ENCODE measurements around the gene TIMM44.

The TIMM44 gene, protein sequence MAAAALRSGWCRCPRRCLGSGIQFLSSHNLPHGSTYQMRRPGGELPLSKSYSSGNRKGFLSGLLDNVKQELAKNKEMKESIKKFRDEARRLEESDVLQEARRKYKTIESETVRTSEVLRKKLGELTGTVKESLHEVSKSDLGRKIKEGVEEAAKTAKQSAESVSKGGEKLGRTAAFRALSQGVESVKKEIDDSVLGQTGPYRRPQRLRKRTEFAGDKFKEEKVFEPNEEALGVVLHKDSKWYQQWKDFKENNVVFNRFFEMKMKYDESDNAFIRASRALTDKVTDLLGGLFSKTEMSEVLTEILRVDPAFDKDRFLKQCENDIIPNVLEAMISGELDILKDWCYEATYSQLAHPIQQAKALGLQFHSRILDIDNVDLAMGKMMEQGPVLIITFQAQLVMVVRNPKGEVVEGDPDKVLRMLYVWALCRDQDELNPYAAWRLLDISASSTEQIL

DNA sequence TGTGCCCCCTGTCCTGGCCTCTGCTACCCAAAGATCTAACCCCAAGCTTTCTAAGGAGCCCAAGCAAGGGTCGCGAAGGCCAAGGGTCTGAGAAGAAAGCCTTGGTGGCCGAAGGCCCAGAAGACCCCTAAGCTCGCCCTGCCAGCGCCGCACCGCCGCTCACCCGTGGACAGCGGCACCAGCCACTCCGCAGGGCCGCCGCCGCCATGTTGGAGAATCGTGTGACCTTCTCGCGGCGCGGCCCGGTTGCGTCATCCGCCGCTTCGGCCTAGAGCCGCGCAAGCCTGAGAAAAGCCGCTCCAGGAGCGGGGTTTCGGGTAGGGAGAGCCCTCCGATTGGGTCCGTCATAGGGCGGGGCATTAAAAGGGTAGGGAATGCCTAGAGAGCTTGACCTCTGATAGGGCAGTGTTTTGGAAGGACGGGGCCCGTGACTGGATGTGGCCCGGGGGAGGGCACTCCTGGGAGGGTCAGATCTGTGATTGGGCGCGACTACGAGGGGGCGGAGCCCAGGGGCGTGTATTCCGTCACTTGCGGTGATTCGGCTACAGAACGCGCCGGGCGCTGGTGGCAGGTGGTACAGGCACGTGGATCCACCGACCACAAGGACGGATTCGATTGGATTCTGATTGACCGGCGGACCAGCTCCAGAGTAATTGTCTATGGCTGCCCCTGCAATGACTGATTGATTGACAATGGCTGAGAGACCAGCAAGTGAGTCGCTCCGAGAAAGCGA, at the start of gene TIMM44:
TSS of gene TIMM44 (minus strand) at position 223 of the 733 bp plus-strand sequence. CDS start at position 208, 15 bp downstream.
- peak; percentile 97 for DNase-seq

DNA sequence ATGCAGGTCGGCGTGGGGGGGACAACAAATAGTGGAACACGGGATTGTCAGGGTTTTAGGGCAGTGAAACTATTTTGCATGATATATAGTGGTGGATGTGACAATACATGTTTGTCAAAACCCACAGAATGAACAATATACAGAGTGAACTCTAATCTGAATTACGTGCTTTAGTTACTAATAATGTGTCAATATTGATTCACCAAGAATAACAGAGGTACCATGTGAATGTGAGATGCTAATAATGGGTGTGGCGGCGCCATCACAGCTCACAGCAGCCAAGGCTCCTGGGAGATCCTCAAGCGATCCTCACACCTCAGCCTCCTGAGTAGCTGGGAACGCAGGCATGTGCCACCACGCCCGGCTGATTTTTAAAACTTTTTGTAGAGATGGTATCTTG, 49.1 kb upstream of the TIMM44 start:
- no peak for DNase-seq

DNA sequence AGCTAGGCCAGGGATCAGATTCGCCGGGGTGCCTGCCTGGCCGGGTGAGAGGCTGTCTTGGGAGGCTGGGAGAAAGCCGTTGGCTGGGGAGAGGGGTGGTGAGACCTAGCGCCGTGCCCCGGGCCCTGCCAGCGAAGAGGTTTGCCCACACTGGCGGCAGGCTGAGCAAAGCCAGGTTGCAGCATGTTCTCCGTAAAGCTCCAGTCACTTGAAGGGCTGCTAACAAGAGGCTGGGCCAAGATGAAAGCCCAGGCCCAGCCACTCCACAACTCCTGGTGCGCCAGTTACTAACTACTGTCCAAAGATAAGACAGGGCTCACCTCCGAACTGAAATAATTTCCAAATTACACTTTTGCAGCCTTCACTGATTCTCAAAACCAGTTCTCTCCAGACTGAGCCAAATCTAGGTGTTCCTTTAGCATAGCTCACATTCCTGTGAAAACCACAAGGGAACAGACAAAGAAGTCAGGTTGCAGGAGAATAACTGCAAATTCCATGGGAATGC, 45.7 kb upstream of the TIMM44 start:
- DNase-seq: no peak

DNA sequence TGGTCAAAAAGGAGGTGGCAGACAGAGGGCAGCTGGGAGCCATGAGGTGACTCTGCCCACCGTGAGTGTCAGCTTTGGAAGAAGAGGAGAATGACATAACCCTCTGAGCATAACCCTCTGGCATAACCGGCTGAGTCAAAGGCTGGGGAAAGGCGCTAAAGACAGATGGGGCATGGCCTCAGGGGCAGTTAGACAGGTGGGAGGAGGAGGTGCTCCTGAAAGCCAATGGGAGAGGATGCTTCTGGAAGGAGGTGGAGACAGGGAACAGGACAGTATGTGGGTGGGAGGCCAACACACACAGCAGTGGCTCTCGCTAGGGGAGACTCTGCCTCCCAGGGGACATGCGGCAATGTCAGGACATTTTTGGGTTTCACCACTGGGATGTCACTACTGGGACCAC, 44.8 kb upstream of the TIMM44 start:
- DNase-seq: no peak

DNA sequence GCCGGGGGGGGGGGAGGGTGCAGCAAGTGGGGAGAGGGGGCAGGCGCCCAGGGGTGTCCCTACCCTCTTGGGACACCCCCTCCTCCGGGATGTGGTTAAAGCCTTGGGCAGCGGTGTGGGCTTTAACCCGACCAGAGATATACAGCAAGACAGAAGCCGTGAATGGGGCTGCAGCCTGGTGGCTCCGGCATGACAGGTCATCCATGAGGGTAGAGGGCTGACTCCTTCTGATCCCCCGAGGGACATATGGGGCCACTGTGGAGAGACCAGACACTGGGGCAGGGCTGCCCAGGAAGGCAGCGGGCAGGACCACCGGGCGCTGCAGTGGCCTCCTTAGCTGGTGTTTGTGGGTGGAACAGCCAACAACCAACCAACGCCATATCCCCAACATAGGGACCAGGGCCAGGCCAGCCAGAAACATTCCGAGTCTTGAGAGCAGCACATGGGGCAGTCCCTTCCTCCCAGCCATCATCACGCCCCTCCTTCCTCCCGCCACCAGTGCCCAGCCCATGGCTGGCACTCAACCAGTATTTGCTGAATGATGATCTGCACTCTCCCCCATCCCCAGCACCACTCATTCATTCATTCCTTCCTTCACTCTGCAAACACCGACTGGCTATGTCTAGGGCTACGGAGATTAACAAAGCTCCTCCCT, 43.8 kb upstream of the TIMM44 start:
- DNase-seq: no peak

DNA sequence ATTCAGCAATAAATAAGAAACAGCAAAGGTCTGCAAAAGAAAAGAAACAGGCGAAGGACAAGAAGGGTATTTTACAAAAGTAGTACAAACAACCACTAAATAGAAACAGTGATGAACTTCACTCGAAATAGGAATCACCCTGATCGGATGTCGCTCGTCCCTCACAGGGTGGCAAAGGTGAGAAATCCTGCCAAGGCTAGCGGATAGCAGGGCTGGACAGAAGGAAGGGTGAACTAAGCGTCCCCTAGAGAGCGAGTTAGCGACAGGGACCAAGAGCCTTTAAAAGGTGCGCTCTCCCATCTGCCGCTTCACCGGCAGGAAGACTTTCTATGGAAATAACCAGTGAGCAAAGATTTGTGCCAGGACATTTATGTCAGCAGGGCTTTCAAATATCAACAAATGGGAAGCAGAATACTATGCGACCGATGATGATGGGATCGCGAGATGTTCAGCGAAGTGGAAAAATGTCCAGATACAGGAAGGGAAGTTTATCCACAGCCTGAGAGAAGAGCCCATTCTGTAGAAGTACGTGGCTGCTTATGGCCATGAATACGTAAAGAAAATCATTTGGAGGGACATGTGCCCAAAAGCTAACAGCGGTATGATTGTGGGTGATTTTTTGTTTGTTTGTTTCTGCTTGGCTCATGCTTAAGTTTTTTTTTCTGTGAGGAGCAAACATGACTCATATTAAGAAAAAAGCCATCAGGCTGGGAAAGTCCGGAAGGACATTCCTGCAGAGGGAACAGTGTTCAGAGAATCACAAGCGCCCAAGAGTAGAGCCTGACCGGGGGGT, 43.1 kb upstream of the TIMM44 start:
- no peak for DNase-seq

DNA sequence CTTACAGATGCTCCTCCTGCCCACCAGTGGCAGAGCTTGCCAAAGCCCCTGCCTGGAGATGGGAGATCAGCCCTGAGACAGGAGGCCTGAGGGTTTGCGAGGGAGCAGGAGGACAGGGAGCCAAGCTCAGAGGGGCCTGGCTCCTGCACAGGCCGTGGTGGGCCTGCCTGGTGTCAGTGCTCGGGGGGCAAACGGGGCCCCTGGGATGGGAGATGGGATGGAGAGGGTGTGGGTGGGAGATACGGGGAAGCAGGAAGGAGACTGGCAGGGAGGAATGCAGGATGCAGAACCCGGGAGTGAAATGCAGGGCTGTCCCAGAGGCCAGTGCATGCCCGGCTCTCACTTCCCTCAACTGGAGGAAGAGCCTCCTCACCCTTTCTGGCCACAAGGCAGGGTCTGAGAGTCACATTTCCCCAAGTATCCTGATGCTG, 42.0 kb upstream of the TIMM44 start:
- no peak for DNase-seq

DNA sequence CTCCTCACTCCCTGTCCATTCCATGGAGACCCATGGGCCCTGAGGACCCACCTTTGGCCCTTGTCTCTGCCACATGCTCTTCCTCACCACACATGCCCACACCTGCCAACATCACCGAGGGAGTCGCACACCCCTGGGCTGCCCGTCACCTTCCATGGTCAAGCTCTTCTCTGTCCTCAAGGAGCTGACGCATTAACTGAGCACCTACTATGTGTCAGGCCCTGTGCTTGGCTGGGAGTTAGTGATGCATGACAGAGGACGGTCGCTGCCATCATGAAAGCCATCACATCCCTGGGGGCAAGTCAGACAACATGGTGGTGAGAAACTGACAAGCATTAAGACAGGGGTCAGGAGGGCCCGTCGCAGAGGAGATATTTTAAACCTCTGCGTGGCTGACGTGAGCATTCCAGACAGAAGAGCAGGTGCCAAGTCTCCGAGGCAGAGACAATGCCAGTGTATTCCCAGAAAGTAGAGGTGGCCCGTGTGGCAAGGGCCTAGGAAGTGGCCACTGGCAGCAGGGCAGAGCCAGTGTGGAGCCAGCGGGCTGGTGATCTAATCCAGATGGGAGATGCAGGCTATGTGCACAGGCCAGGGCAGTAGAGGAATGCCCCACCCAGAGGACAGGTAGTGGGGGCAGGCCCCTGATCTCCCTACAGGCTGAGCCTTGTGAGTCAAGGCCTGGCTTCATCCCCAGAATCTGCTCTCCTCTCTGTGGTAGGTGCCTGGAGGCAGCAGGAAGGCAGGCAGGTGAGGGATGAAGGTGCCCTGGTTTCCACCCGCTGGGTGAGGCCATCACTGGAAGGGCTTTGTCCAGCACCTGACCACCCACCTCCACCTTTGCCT, 40.8 kb upstream of the TIMM44 start:
- DNase-seq: no peak

DNA sequence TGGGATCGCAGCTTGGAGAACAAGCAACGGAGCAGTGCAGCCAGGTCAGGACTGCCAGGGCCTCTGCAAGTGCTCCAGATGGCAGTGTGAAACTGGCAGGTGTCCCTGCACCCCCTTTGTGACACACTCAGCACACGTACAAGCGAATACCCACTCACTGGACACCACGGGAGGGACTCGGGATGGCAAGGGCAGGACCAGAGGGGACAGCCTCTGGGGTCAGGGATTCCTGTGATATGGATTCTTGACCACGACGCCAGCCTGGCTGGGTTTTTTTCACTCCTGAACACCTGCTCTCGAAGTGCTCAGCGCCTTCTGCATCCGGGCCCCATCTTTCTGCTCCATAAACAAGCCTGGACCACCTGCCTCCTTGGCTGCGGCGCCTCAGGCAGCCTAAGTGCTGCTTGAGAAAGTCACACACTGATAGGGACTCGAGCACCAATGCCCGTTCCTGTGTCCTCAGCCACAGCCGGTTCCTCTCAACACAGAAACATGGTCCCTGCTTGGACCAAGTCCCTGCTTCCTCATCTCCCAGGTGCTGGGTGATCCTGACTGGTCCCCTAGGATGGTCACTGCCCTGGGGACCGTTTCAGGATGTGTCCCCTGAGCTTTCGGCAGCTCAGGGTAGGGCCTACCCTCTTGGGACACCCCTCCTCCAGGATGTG, 40.0 kb upstream of the TIMM44 start:
- no peak for DNase-seq

DNA sequence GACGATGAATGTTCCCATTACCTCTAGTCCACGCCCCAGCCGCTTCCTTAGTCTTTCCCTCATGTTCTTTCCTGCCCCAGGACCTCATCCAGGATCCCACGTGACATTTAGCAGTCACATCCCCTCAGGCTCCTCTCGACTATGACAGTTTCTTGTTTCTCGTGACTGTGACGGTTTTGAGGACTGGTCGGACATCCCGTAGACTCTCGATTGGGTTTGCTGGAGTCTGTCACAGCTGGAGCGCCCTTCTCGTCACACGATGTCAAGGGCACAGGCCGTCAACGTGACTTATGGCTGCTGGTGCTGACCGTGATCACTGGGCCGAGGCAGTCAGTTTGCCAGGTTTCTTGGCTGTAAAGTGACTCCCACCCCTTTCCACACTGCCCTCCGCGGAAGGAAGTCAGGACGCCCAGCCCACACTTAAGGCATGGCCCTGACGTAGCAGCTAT, 39.2 kb upstream of the TIMM44 start:
- no peak for DNase-seq

DNA sequence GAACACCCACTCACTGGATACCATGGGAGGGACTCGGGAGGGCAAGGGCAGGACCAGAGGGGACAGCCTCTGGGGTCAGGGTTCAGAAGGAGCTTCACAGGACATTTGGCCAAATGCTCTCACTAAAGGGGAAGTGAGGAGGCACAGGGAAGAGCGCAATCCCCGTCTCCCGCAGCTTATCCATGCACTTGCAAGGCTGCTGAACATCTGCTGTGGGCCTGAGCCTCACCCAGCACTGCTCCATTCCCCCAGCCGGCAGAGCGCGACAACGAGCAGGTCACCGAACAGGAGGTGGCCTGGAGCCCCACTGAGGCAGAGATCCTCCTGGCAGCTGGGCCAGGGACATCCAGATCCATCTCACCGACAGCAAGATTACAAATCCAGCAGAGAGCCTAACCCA, 38.6 kb upstream of the TIMM44 start:
- no peak for DNase-seq

DNA sequence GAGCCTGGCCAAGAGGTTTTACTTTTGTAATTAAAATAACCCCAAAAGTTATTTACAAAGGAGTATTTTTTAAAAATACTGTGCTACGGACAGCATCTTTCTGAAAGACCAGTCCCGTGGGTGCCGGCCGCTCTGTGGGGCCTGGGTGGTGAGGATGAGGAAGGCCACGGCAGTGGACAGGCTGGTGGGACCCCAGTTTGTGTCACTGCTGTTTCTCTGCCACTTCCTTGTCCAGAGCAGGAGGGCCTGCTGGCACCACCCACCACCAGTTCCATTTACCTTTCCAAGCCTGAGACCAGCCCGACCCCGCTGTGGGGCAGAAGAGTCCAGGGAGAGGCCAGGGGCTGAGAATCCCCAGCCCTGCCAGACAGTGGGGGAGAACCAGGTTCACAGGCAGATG, 38.2 kb upstream of the TIMM44 start:
- no peak for DNase-seq

DNA sequence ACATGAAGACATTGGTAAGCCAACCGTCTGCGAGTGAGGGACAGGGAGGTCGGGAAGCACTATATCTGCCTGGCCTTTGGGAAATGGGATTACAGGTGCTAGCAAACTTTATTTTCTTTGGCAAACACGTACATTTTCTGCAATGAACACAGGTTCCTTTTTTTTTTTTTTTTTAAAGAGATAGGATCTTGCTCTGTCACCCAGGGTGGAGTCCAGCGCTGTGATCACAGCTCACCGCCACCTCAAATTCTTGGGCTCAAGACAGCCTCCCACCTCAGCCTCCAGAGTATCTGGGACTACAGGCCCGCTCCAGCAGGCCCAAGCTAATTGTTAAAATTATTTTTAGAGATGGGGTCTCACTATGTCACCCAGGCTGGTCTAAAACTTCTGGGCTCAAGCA, 37.7 kb upstream of the TIMM44 start:
- no peak for DNase-seq

DNA sequence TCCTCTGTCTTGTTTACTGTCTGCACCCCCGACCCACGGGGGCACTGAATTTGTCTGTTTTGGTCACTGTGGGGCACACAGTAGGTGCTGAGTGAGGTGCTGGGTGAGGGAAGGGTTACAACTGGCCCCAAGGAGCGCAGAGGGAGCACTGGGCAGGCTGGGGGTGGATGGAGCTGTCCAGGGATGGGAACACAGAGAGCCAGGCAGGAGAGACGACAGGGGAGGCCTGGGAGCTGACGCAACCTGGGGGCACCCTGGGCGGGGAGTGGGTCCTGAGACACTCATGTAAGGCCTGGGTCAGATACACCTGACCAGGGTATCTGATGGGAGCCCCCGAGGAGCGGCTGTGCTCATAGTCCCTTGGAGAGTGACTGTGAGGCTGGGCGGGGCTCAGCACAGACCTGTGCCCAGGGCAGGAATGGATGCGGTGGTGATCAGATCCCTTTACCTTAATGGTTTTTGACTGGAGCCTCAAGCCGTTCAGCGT, 37.2 kb upstream of the TIMM44 start:
- DNase-seq: no peak

DNA sequence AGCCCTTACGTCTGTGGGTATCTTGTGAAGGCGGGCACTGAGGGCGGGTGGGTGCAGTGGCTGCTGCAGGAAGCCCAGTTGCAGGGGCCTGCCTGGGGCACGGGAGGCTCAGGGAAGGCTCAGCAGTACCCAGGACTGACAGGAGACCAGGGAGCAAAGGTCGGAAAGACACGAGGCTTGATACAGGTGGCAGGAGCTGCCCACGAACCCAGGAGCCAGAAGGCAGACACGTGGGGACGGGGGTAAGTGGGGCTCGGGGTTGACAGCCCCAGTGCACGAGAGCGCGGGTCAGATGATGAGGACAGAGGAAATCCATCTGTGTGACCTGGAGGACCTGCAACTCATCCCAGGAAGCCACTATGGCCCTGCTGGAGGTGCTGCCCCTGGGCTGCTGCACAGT, 36.7 kb upstream of the TIMM44 start:
- DNase-seq: no peak

DNA sequence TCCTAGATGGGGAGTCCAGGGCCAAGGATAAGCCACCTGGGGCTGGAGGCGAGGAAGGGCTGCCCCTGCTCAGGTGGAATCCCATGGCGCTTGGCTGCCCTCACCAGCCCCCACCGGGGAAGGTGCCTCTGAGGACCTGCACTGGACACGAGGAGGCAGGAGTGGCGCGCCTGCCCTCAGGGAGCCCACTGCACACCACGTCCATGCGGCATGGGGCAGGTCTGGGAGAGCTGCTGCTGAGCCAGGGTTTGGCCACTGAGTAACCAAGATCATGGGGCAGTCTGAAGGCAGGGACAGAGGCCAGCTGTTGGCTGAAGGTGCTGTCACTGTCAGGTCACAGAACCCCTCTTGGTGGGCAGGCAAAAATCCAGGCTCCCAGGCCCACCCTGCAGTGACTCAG, 36.1 kb upstream of the TIMM44 start:
- no peak for DNase-seq

DNA sequence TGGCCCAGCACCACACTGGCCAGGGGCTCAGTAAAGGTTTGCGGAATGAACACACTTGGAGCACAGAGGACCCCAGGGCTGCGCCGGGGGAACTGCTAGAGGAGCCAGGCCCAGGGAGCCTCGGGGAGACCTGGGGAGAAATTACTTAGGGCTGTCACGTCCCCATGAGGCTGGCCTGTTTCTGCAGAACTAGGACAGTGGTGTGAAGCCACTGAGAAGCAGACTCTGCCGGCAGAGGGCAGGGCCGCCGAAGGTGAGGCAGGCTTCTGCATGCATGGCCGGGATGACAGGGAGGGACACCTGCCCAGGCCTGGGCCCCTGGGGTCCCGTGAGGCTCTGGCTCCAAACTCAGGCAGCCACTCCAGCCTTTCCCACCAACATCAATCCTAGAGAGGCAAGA, 35.5 kb upstream of the TIMM44 start:
- no peak for DNase-seq

DNA sequence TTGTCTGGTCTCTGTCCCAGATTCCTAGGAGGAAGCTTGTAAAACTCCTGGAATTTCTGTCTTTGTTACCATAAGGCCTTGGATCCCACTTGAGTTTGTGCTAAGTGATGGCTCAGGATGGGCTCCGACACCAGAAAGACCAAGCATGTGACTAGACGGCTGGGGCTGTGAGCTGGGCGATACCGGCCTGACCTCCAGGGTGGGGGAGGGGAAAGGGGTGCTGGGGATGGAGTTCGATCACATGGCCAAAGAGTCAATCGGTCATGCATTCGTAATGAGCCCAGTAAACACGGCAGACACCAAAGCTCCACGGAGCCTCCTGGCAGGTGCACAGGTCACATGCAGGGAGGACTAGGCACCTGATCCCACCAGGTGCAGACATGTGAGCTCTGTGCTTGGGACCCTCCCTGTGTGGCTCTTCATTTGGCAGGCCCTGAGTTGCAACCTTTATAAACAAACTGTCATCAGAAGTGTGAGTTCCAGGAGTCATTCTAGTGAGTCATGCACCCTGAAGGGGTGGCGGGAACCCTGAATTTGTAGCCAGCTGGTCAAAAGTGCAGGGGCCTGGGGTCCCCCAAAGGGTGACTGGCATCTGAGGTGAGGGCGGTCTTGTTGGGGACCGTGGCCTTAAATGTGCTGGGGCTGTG, 34.8 kb upstream of the TIMM44 start:
- no peak for DNase-seq

DNA sequence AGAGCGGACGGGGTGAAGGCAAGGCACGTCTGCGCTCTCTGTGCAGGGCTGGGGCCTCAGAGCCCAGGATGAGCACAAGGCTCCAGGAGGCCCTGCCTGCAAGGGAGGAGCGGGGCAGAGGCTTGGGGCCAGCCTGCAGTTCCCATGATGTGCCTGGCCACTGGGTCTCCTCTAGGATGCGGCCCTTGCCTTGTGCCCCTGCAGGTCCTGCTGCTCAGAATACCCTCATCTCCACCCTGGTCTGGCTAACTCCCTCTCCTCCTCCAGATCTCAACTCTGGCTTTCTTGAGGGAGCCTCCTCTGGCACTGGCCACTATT, 34.2 kb upstream of the TIMM44 start:
- DNase-seq: no peak

DNA sequence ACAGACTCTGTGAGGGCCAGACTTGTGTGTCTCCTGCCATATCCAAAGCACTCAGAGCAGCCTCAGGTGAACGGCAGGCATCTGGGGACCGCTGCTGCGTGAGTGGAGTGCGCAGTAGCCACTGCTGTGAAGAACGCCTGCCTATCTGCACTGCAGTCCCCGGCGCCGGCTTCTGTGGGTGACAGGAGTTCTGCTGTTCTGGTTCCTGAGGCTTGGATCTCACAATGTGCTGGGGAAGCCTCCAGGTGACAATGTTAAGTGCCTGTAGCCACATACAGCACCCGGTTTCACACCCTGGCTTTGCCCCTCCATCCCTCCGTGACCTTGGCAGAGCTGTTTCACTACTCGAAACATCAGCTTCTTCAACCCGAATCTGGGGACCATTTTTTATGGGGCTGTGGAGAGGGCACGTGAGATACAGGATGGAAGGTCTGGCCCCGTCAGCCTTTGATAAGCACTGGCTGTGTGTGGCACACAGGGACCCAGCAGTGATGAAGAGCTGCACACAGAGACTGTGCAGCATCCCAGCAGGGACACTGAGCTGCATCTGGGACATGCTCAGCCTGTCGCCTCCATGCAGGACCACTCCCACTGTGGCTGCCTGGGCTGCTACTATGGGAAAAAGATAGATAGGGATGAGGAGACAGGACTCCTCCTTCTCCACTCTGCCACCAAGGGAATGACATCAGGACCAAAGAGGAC, 33.7 kb upstream of the TIMM44 start:
- DNase-seq: no peak
